GM18505 (cell line): ENCODE results near the gene TNK1.

ENCODE experiments used
- ATAC-seq: cut with Tn5 transposase; IDR thresholded peaks from one replicate; pipeline ENCODE4 v1.9.1; 2021; ENCODE audit not compliant: unreplicated experiment
- POLR2A ChIP-seq: IDR thresholded peaks from 4 replicates; pipeline ENCODE4 v1.6.1; 2011; ENCODE audit warnings: borderline replicate concordance; ENCODE audit not compliant: insufficient read depth, insufficient read length; ENCODE audit errors: extremely low read depth

TNK1 gene

GRCh38 chr17:7389924-7390910, 9.3 kb downstream of the TNK1 start:
- ATAC-seq: no peak
- no peak for TF ChIP-seq POLR2A

GRCh38 chr17:7391307-7391706, 10.4 kb downstream of the TNK1 start:
- TF ChIP-seq POLR2A: no peak
- ATAC-seq: no peak

DNA sequence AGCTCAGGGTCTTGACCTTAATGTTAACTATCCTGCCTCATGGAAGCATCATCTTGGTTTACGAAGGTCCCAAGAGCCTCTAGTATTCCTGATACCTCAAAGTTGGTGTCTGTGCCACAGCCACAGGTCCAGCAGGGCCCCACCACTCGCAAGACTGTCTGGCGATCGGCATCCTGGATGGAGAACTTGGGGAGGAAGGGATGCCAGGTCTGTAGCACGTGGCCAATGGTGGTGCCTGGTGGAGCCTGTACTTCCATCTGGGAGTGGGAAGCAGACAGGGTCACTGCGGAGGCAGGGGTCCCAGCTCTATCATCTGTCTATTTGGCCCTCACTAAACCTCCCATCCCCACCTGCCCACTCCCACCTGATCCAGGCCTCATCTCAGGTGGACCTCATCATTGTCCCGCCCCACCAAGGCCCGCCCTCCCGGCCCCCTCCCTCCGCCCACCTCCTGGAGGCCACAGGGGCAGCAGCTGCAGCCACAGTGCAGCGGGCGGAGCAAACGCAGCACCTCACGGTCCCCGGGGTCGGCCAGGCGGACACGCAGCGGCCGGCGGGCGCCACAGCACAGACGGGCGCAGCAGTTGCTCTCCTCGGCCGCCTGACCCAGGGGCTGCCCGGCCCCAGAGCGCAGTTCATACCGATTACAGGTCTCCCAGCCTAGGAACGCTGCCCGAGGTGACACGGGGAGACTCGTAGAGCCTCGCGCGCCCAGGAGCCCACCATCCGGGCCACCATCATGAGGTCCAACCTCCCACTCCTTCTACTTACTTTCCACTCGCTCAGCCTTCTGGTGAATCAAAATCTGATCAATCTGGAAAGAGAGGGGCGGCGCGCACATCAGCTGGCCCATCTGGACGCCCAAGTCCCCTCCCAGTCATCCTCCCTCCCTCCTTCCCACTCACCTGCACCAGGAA, 12.1 kb downstream of the TNK1 start:
- TF ChIP-seq POLR2A: no peak
- ATAC-seq: no peak

GRCh38 chr17:7393613-7394451, 12.9 kb downstream of the TNK1 start:
- ATAC-seq: peak; percentile 48
- no peak for TF ChIP-seq POLR2A

DNA sequence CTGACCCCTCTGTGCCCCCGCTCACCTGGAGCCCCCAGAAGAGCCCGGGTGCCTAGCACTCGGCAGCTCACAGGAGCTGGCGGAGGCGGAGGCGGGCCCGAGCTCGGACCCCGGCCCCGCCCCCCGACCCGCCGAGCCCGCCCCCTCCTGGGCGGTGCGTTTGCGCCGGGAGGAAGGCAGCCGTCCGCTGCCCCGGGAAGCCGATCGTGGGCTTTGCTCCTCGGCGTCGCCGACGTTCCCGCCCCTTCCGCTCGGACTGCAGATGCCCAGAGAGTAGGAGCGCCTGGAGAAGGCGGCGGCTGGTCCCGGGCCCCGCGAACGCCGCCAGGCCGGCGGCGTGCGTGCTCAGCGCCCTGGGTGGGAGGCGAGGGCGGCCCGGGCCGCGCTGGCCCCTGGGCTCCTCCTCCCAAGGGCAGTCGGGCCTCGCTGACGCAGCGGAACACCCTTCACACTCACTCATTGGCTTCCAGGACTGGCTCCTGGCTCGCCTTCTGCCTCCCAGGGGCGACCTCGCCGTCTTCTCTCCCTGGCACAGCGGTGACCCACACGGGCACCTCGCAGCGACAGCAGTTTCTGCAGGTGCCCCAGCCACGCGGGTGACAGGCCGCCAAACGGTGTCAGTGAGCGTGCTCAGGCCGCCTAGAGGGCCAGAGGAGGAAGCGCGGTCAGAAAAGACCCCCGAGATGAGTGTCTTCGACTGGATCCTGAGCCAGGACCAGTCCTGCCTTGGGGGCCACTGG, 13.7 kb downstream of the TNK1 start, which contains the start of gene PLSCR3:
PLSCR3 (minus strand) TSS at position 74 of the 740 bp plus-strand sequence. CDS start 415 bp downstream, outside the sequence.
- ATAC-seq: peak; percentile 70
- TF ChIP-seq POLR2A: peak; percentile 76

- no peak for TF ChIP-seq POLR2A
- ATAC-seq: no peak
These were observed 15.3 kb downstream of the TNK1 start for GRCh38 chr17:7396147-7396546.

DNA sequence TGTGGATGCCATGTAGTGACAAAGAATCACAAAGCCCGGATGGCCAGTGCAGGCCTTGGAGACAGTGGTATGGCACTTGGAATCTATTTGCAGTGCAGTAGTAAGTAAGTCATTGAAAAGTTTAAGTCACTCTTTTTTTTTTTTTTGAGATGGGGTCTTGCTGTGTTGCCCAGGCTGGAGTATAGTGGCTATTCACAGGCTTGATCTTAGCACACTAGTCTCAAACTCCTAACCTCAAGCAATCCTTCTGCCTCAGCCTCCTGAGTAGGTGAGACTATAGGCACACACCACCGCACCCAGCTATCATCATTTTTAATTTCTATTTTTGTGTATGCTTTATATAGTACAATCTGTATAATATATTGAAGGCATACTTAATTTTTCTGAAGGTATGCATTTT, 17.7 kb downstream of the TNK1 start:
- TF ChIP-seq POLR2A: no peak
- ATAC-seq: no peak

- no peak for TF ChIP-seq POLR2A
- ATAC-seq: no peak
These were observed 22.3 kb downstream of the TNK1 start for GRCh38 chr17:7403043-7403726.

- ATAC-seq: no peak
- no peak for TF ChIP-seq POLR2A
These were observed 22.8 kb downstream of the TNK1 start for GRCh38 chr17:7403727-7403976.

DNA sequence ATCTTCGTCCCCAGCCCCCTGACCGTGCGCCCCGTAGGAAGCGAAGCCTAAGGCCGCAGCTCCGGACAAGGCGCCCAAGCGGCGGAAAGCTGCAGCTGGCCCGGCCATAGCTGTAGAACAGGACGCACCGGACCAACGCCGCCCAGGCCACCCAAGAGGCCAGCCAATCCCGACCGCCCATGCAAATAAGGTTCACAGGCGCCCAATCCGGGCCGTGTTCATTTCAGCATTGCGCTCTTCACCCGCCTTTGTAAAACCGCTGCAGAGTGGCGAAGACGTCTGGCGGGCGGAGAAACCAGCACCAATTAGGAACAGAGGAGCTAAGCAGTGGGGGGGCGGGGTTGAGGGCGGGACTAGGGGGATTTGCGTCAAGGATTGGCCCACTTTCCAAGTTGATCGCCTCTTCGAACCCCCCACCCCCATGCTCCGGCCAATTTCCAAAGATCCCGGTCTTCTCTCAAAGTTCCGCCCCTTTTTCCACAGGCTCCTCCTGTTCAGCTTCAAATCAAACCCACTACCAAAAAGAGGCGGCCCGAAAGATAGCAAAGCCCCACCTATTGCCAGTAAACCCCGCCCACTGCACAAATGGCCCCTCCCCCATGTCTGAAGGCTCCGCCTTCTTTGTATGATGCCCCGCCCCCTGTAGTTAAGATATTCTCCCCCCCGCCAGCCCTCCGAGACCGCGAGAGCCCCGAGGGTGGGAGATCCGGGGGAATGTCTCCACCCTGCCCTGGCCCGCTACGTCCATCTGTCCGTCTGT, 23.3 kb downstream of the TNK1 start, which contains the start of gene TMEM256:
TMEM256 (minus strand) TSS at position 121 of the 760 bp plus-strand sequence; CDS start at position 108, 13 bp downstream.
- TF ChIP-seq POLR2A: peak; percentile 96

More for the DNA sequence above, 23.3 kb downstream of the TNK1 start, which contains the start of gene TMEM256:
- ATAC-seq: peak; percentile 87
